GM23338 (cell line): ENCODE data around the gene TBC1D19.

Experiments used
- CREB1 ChIP-seq: fragments of 250-450 bp; sonication (Bioruptor Pico); IDR thresholded peaks from 2 replicates; pipeline ENCODE4 v1.5.0; 2020; ENCODE audit warnings: low read depth, mild to moderate bottlenecking, moderate library complexity
- EZH2 ChIP-seq: fragments of 200-600 bp; sonication (generic); IDR thresholded peaks from one replicate; pipeline ENCODE4 v1.8.0; 2017; ENCODE audit warnings: antibody characterized with exemption, mild to moderate bottlenecking, low read depth; ENCODE audit not compliant: unreplicated experiment
- EZH2phosphoT487 ChIP-seq: fragments of 200-600 bp; sonication (generic); IDR thresholded peaks from one replicate; pipeline ENCODE4 v1.8.1; 2018; ENCODE audit warnings: antibody characterized with exemption; ENCODE audit not compliant: unreplicated experiment
- JUNB ChIP-seq: IDR thresholded peaks from one replicate; pipeline ENCODE4 v1.6.1; 2016; ENCODE audit warnings: antibody characterized with exemption; ENCODE audit not compliant: unreplicated experiment
- NANOG ChIP-seq: IDR thresholded peaks from 2 replicates; pipeline ENCODE4 v1.6.1; 2016; ENCODE audit warnings: antibody characterized with exemption, borderline replicate concordance
- POLR2AphosphoS5 ChIP-seq: IDR thresholded peaks from 2 replicates; pipeline ENCODE4 v1.6.1; 2016; ENCODE audit warnings: antibody characterized with exemption, low read depth
- STAT1 ChIP-seq: IDR thresholded peaks from one replicate; pipeline ENCODE4 v1.6.1; 2016; ENCODE audit warnings: antibody characterized with exemption; ENCODE audit not compliant: unreplicated experiment
- ZNF114 ChIP-seq: fragments of 250-450 bp; sonication (Bioruptor Pico); IDR thresholded peaks from 2 replicates; pipeline ENCODE4 v1.5.0; 2020; ENCODE audit warnings: mild to moderate bottlenecking, moderate library complexity
- ZNF331 ChIP-seq: fragments of 250-450 bp; sonication (Bioruptor Pico); IDR thresholded peaks from 2 replicates; pipeline ENCODE4 v1.5.0; 2020; ENCODE audit warnings: low read depth, mild to moderate bottlenecking, moderate library complexity
- TF ChIP-seq, protein P1 (sequence below), 2 experiments: fragments of 200-600 bp in 1 of 2; sonication (generic) in 1 of 2; conservative IDR thresholded peaks; 2 replicates each; pipeline versions ENCODE4 v1.5.1 to v1.6.1; 2016 to 2017; ENCODE audit warnings: antibody characterized with exemption in 2 of 2, low read depth in 2 of 2, mild to moderate bottlenecking in 2 of 2, moderate library complexity in 1 of 2
- TF ChIP-seq, protein P2 (sequence below): IDR thresholded peaks from one replicate; pipeline ENCODE4 v1.6.1; 2018; ENCODE audit warnings: antibody characterized with exemption; ENCODE audit not compliant: unreplicated experiment
- TF ChIP-seq, protein P3 (sequence below): IDR thresholded peaks from 2 replicates; pipeline ENCODE4 v1.6.1; 2016; ENCODE audit warnings: antibody characterized with exemption
- TF ChIP-seq, protein P4 (sequence below): fragments of 250-450 bp; sonication (Bioruptor Pico); IDR thresholded peaks from 2 replicates; pipeline ENCODE4 v1.5.0; 2020; ENCODE audit warnings: mild to moderate bottlenecking, moderate library complexity

DNA sequence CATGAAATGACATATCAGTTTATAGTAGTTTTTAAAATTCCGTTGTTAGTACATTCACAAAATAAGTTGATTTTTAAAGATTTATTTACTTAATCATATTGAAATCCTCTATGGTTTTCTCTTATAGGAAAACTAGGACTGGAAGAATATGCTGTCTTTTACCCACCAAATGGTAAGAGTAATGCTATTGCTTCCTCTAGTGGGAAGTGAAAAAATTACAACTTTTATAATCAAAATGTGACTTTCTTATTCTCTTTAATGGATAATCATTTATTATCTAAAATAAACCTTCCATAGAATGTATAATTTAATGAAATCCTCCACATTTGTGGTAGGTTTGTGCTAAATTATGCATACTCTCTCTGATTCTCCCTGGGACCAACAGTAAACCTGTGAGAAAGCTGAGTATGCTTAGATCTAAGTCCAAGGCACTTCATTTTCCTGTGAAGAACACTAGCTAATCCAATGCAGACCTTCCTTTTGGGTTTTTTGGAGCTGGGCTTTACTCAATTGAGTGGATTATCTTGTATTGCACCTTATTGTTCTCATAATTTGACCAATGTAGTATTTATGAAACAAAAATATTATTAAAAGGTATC lies 136.2 kb downstream of the TBC1D19 start:
- TF ChIP-seq, protein P1, sequence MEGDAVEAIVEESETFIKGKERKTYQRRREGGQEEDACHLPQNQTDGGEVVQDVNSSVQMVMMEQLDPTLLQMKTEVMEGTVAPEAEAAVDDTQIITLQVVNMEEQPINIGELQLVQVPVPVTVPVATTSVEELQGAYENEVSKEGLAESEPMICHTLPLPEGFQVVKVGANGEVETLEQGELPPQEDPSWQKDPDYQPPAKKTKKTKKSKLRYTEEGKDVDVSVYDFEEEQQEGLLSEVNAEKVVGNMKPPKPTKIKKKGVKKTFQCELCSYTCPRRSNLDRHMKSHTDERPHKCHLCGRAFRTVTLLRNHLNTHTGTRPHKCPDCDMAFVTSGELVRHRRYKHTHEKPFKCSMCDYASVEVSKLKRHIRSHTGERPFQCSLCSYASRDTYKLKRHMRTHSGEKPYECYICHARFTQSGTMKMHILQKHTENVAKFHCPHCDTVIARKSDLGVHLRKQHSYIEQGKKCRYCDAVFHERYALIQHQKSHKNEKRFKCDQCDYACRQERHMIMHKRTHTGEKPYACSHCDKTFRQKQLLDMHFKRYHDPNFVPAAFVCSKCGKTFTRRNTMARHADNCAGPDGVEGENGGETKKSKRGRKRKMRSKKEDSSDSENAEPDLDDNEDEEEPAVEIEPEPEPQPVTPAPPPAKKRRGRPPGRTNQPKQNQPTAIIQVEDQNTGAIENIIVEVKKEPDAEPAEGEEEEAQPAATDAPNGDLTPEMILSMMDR (conservative IDR thresholded peaks at IDR 0.05; ENCODE audit: low read depth in 2 of 2), result peak in 1 of 2 experiments; percentile 78; a peak in 3 of 4 replicates
- TF ChIP-seq POLR2AphosphoS5 (no peak), EZH2phosphoT487 (no peak), EZH2 (no peak), JUNB (no peak), CREB1 (CRISPR knock-in tag) (no peak), ZNF331 (CRISPR knock-in tag) (no peak), STAT1 (no peak), ZNF114 (no peak), NANOG (no peak)
- TF ChIP-seq, protein P2, sequence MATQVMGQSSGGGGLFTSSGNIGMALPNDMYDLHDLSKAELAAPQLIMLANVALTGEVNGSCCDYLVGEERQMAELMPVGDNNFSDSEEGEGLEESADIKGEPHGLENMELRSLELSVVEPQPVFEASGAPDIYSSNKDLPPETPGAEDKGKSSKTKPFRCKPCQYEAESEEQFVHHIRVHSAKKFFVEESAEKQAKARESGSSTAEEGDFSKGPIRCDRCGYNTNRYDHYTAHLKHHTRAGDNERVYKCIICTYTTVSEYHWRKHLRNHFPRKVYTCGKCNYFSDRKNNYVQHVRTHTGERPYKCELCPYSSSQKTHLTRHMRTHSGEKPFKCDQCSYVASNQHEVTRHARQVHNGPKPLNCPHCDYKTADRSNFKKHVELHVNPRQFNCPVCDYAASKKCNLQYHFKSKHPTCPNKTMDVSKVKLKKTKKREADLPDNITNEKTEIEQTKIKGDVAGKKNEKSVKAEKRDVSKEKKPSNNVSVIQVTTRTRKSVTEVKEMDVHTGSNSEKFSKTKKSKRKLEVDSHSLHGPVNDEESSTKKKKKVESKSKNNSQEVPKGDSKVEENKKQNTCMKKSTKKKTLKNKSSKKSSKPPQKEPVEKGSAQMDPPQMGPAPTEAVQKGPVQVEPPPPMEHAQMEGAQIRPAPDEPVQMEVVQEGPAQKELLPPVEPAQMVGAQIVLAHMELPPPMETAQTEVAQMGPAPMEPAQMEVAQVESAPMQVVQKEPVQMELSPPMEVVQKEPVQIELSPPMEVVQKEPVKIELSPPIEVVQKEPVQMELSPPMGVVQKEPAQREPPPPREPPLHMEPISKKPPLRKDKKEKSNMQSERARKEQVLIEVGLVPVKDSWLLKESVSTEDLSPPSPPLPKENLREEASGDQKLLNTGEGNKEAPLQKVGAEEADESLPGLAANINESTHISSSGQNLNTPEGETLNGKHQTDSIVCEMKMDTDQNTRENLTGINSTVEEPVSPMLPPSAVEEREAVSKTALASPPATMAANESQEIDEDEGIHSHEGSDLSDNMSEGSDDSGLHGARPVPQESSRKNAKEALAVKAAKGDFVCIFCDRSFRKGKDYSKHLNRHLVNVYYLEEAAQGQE, result no peak
- TF ChIP-seq, protein P3, sequence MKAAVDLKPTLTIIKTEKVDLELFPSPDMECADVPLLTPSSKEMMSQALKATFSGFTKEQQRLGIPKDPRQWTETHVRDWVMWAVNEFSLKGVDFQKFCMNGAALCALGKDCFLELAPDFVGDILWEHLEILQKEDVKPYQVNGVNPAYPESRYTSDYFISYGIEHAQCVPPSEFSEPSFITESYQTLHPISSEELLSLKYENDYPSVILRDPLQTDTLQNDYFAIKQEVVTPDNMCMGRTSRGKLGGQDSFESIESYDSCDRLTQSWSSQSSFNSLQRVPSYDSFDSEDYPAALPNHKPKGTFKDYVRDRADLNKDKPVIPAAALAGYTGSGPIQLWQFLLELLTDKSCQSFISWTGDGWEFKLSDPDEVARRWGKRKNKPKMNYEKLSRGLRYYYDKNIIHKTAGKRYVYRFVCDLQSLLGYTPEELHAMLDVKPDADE, result no peak
- TF ChIP-seq, protein P4, sequence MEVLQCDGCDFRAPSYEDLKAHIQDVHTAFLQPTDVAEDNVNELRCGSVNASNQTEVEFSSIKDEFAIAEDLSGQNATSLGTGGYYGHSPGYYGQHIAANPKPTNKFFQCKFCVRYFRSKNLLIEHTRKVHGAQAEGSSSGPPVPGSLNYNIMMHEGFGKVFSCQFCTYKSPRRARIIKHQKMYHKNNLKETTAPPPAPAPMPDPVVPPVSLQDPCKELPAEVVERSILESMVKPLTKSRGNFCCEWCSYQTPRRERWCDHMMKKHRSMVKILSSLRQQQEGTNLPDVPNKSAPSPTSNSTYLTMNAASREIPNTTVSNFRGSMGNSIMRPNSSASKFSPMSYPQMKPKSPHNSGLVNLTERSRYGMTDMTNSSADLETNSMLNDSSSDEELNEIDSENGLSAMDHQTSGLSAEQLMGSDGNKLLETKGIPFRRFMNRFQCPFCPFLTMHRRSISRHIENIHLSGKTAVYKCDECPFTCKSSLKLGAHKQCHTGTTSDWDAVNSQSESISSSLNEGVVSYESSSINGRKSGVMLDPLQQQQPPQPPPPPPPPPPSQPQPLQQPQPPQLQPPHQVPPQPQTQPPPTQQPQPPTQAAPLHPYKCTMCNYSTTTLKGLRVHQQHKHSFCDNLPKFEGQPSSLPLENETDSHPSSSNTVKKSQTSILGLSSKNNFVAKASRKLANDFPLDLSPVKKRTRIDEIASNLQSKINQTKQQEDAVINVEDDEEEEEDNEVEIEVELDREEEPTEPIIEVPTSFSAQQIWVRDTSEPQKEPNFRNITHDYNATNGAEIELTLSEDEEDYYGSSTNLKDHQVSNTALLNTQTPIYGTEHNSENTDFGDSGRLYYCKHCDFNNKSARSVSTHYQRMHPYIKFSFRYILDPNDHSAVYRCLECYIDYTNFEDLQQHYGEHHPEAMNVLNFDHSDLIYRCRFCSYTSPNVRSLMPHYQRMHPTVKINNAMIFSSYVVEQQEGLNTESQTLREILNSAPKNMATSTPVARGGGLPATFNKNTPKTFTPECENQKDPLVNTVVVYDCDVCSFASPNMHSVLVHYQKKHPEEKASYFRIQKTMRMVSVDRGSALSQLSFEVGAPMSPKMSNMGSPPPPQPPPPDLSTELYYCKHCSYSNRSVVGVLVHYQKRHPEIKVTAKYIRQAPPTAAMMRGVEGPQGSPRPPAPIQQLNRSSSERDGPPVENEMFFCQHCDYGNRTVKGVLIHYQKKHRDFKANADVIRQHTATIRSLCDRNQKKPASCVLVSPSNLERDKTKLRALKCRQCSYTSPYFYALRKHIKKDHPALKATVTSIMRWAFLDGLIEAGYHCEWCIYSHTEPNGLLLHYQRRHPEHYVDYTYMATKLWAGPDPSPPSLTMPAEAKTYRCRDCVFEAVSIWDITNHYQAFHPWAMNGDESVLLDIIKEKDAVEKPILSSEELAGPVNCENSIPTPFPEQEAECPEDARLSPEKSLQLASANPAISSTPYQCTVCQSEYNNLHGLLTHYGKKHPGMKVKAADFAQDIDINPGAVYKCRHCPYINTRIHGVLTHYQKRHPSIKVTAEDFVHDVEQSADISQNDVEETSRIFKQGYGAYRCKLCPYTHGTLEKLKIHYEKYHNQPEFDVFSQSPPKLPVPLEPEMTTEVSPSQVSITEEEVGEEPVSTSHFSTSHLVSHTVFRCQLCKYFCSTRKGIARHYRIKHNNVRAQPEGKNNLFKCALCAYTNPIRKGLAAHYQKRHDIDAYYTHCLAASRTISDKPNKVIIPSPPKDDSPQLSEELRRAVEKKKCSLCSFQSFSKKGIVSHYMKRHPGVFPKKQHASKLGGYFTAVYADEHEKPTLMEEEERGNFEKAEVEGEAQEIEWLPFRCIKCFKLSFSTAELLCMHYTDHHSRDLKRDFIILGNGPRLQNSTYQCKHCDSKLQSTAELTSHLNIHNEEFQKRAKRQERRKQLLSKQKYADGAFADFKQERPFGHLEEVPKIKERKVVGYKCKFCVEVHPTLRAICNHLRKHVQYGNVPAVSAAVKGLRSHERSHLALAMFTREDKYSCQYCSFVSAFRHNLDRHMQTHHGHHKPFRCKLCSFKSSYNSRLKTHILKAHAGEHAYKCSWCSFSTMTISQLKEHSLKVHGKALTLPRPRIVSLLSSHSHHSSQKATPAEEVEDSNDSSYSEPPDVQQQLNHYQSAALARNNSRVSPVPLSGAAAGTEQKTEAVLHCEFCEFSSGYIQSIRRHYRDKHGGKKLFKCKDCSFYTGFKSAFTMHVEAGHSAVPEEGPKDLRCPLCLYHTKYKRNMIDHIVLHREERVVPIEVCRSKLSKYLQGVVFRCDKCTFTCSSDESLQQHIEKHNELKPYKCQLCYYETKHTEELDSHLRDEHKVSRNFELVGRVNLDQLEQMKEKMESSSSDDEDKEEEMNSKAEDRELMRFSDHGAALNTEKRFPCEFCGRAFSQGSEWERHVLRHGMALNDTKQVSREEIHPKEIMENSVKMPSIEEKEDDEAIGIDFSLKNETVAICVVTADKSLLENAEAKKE, result no peak
